HG03354 (cell line): ENCODE results near the gene CEP55.

Source experiments
- ATAC-seq: cut with Tn5 transposase; IDR thresholded peaks from one replicate; pipeline ENCODE4 v1.9.1; 2021; ENCODE audit warnings: mild to moderate bottlenecking; ENCODE audit not compliant: unreplicated experiment, poor library complexity, severe bottlenecking

CEP55 gene

DNA sequence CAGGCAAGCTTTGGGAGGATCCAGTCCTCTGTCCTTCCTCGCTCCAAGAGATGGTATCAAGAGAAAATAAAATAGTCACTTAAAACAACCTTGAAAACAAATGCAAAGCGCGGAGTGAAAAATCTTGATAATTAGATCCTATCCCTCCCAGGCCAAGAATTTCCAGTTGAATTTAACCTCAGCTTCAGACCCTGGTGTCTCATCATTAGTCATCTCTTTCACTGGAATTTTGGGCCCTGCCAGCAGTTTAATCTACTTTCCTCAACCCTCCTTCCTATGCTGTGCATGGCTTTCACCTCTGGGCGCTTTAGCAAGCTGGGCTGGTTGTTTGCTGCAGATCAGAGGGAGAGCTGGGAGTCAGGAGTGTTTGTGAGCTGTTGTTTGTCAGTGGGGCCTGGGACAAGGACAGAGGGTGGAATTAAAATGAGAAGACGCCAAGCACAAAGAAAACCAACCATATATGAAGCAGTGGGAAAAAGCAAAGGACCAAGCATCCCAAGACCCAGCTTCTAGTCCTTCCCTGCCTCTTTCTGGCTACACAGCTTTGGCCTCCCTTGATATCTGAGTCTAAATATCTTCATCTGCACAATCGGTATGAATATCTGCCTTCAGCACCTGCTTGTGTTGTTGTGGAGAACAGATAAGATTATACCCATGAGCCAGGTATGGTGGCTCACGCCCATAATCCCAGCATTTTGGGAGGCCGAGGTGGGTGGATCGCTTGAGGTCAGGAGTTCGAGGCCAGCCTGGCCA, 27.8 kb upstream of the CEP55 start:
- no peak for ATAC-seq

DNA sequence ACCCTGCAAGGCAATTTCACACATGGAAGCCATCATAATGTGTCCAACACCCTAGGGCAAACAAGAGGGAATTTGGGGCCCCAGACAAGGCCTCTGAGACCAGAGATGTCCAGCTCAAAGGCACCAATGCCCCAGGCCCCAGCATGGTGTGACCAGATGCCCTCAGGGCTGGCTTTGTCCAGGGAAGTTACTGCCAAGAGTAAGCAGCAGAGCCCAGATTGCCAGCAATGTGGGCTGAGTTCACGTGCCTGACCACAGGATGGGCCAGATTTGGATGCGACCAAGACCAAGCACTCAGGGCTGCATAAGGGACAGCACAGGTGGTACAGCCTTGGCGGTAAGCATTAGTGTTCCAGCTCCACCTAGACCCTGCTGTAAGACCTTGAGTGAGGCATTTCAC, 27.0 kb upstream of the CEP55 start:
- no peak for ATAC-seq

DNA sequence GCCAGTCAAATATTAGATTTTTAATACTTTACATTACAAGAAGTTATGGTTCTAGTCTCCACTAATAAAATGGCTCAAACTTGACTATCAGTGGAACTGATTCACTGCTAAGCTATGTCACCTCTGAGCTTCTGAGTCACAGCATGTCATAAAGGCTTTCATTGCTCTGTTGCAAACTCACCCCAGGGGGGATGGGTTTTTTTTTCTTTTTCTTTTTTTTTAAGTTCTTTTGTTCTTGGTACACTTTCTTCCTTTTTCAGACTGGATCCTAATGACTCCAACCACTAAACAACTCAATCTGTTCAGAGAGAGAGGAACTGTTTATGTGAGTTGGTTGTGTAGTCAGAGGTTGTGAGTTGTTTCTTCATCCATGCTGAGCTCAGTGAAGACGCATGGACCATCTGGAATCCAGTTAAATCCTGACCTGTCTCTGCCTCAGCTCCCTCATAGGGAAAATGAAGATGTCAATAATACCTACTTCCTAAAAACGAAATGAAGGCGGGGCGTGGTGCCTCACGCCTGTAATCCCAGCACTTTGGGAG, 25.2 kb upstream of the CEP55 start:
- ATAC-seq = no peak

DNA sequence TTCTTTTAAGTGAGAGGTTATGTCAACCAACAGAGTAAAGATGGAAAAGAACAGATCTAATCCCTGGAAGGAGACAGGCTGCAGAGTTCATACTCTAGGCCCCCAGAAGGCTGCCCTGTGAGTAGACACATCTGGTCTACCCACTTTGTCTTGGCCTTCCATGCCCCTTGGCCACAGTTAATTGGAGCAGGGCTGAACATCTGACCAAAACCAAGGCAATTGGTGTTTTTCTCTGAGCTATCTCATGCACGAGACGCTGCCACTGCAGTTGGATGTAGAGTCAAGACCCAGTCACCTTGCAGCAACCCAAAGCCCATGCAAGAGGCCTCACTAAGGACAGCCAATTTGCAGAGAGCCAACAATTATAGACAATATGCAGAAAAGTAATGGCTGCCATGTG, 23.3 kb upstream of the CEP55 start:
- no peak for ATAC-seq

DNA sequence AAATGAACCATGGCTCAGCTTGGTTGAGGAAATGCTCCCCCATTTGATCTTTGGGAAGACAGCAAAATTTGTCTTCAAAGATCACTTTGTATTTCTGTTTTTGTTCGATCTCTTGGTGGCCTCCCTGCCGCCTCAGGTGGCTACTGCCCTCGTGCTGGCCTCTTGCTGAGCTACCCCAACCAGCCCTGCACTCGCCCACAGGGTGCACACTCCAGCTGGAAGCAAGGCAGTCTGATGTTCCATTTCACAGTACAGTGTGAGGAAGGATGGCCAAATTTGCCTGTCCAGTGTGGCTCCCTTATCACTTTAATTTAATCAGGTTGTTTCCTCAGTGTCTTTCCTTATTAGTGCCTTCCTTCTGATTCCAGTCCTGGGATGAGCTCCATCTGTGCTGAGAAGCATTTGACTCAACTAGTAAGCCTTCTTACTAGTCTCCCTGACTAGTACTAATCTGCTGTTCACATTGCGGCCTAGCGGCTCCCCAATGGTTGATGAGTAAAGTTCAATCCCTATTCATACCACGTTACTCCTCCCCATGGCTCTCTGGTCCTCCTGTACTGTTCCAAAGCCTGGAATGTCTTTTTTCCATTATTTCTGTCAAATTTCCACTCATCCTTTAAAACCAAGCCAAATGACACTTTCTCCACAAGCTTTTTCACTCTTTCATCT, 22.5 kb upstream of the CEP55 start:
- no peak for ATAC-seq

DNA sequence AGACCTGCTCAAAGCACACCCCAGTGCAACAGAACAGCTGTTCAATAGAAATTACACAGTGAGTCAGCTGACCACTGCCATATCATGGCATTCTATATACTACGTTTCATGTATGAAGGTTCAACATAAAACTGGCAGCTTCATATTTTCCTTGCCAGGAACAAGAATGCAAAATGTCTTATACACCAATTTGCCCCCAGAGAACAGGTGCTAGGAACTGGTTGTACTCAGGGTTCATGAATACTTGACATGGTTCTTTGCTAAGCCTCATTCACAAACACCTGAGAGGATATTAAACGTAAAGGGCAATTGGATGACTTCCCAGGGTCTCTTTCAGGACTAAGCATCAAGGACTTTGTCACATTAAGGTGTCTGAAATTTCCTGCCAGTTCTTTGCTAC, 21.2 kb upstream of the CEP55 start:
- no peak for ATAC-seq

DNA sequence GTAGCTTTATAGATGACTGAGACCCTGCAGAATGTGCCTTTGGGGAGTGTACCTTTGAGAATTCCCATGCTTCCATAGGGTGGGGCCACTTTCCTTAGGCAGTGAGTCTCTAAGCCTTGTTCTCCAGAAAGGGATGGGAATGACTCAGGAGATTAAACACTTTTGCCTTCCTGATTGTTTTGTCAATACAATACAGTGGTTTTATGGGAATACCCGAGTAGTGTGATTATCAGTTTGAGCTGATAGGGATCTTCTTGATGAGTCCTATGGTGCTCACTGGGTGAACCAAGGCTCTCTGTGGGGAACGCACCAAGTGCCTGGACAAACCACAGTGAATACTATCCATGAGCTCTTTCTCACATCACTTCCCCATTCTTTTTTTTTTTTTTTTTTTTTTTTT, 20.5 kb upstream of the CEP55 start:
- no peak for ATAC-seq

DNA sequence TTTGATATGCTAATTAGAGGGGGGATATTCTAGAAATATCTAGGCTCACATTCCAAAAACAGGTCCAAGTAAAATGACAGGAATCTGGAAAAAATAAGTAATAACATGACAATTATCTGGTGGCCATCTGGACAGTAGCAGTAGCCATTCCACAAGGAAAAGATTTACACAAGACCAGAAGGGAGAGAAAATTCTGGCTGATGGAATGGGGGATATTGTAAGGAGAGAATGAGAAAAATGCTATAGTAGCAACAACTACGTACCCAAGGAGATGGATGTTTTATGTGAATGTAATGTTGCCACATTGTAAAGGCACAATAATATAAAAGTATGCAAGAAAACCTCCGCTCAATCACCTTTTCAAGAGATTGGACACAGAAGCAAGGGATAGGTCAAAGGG, 19.7 kb upstream of the CEP55 start:
- no peak for ATAC-seq

DNA sequence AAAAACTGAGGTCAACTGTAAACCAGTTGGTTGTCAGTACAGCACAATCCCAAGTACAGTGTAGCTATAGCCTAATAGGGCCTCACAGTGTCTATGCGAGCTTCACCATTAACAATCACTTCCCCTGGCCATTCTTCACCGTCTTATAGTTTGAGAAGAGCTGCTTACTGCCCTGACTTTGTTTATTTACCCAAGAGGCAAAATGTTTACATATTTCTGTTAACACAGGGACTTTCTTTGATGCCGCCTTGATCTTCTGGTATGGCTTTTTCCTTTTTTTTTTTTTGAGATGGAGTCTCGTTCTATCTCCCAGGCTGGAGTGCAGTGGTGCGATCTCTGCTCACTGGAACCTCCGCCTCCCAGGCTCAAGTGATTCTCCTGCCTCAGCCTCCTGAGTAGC, 17.5 kb upstream of the CEP55 start:
- ATAC-seq = no peak

DNA sequence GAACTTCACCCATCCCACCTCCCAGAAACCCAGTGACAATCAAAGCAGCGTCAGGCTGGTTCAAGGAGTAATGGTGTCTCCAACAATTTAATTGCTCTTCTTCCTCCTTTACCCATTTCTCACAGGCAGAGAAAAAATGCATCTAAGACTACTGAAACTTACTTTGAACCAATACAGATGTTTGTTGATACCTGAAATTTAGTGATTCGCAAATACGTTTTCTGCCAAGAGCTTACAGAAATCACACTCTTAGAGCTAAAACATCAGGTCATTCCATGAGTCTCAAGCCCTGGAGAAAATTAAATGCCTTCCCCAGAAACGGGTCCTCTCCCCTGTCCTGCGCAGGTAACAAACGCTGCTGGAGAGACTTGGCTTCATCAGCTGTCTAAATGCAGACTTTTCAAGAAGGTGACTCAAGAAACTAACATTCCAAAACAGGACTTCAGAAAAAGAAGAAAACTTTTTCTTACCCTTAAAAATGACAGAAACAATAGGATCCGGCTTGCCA, 14.7 kb upstream of the CEP55 start:
- ATAC-seq = no peak

DNA sequence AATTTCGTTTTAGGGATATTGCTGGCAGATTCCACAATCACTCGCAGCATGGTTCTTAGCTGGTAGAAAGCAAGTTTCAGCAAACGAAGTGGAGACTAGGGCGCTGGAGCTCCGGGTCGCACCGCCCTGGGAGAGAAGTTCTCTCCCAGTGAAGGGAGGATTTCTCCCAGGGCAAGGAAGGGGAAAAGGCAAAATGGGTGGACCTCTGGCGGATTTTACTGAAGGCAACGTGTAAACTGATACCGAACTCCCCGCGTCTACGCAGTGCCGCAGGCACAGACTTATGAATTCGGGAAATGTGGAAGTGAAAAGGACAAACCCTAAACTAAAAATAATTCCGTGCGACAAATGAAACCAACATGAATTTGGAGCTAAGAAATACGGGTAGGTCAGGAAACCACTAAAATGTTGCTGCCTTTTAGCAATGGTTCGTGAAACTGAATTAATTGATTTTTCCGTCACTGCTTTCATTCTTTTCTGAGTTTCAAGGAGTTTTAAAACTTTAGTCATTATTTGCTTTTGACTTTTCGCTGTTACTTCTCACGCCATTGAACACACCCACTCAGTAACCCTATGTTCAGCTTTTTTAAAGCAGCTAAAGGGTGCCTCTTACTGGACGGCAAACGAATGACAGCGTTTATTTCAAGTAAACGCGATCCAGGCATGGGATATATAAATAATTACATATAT, 14.1 kb upstream of the CEP55 start, which contains the start of gene MYOF:
TSS of gene MYOF (minus strand) at position 190 of the 690 bp plus-strand sequence. CDS start at position 50, 140 bp downstream.
- ATAC-seq = peak; percentile 85

DNA sequence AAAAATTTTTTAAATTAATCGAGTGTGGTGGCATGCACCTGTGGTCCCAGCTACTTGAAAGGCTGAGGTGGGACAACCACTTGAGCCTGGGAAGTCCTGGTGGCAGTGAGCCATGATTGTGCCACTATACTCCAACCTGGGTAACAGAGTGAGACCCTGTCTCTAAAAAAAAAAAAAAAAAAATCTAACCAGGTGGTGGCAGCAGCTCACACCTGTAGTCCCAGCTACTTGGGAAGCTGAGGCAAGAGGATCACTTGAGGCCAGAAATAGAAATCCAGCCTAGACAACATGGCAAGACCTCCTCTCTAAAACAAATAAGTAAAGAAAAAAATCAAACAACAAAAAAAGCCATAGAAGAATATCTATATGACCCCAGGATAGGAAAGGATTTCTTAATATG, 10.7 kb upstream of the CEP55 start:
- no peak for ATAC-seq

DNA sequence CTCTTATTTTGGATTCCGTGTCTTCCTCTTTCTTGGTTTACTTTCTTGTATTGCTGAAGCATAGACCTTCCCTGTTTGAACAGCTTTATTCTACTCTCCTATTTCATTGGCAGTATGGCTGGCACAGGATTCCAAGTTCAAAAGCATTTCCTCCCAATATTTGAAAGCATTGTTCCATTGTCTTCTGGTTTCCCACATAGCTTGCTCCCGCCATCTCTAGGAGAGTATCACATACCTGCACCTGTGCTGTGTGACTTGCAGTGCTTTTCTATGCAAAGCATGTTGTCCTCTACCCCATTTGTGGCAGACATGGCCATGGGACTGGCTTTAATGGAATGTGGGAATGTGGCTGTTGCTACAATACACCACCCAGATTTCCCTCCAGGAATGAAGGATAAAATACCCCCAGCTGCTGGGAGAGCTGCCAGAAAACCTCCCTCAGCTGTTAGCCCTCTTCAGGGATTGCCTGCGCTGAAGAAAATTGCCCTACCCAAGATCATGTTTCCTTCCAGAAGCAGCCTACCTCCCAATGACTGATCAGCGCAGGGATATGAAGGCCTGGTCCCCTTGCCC, 7.4 kb upstream of the CEP55 start:
- ATAC-seq = no peak

DNA sequence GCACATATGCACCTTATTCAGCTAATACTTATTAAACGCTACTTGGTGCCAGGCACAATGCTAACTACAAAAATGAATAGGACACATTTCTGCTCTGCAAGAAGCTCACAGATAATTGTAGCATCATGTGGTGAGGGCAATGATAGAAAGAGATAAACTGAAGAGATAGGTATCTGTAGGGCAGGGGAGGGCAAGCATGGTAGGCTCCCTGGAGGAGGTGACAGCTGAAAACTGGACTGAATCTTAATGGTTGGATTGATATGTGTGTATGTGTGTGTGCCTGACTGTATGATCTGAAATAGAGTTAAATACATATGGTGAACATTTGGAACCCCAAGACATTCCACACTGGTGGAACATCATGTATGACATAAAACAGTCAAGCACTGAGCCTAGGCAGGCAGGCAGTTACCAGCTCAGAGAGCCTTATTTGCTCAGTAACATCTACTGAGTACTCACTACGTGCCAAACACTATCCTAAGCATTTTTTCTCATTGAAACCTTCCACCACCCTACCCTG, 4.8 kb upstream of the CEP55 start:
- ATAC-seq = no peak

DNA sequence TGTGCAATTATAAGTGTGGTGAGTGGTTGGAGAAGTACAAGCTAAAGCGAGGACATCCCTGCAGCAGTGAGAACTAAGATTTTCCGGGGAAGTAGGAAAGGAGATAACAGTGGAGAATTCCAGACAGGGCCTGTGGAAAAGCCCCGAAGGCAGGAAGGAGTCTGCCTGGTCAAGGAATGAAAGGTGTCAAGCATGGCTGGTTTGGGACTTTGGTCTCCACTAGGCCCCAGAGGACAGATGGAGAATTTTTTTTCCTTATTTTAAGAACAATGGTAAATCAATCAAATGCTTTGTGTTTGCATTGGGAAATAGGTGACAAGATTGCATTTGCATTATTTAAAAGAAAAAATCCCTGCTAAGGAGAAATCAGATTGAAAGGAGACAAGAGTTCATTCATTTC, 3.2 kb upstream of the CEP55 start:
- ATAC-seq = no peak

DNA sequence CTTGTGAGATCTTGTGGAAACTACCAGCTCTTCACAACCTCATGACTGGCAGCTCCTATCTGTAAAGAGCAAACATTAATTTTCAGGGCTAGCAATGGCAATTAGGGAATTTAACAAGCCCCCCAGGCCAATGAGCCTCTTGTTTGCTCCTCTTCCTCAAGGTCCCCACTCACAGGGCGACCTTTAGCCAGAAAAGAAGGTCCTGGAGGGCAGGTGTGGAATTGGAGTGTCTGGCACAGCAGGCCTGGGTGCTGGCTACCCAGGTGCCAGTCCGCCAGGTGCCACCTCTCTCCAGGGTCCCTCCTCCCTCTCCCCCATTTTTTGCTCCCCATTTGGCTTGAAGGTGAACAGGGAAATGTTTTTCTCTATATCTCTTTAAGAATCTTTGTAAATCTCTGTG, 1.9 kb upstream of the CEP55 start:
- ATAC-seq = no peak

DNA sequence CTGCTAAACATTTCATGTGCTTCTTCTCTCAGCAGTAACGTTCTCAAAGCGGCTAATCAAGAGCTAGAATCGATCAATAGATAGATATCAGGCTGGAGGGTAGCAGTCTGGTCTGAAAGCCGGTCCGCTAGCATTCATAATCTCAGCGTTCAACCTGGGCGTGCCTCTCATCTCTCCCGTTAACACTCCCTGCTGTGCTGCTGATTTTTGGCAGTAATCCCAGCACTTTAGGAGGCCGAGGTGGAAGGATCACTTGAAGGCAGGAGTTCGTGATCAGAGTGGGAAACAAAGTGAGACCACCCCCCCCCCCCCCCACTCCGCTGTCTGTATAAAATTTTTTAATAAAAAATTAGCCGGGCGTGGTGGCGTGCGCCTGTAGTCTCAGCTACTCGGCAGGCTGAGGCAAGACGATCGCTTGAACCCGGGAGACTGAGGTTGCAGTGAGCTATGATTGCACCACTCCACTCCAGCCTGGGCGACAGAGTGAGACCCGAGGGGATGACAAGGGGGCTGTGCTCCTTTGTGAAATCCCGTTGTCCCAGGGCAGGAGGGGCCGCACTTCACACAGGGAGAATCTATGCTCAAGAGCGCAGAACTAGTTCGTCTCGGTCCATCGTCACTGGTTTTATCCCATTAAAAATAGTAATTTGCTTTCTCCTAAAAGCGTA, 624 bp upstream of the CEP55 start:
- ATAC-seq = peak; percentile 24

DNA sequence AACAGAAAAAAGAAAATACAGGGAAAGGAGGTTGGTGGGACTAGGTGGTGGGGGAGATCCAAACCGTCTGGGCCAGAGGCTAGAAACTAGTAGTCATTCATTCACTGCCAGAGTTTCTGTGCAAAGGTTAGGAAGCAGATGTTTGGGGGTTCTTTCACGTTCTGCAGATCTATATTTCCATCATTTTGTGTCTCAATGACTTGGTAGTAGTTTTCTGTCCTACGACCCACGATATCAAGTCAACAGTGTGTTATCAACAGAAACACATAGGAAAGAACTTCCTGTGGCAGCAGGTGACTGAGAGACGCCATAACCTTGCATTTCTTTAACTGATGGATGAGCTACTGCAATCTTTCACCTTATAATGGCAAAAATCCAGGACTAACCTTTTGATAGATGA, 1.8 kb downstream of the CEP55 start:
- no peak for ATAC-seq

DNA sequence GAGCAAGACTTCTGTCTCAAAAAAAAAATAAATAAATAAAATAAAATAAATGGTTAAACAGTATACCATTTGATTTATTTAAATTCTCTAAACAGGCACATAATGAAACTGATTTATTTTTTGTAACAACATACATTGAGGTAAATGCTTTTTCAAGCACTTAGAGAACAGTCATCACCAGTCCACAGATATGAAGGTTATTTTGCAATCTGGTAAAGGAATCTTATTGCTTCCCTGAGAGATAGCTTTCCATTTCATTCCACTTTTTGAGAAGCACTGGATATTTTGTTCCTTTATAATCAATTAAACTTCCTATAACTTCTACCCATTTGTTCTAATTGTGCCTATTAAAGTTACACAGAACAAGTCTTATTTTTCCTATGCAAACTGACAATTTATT, 5.2 kb downstream of the CEP55 start:
- ATAC-seq = no peak
